ENCODE measurements around the gene PHLDA2. TPM values are rescaled to one million over a fixed set of nuclear protein-coding genes. Genes with fewer than 3 reads are reported as not detected.

The PHLDA2 gene
- total RNA-seq, 1 experiment from 2014 or later: 6.4 TPM

GRCh38 chr11:2881981-2882375, 47.2 kb downstream of the PHLDA2 start:
- no peak for DNase-seq (ENCODE audit: low read depth)

GRCh38 chr11:2881076-2881980, 47.9 kb downstream of the PHLDA2 start:
- no peak for DNase-seq (ENCODE audit: low read depth)

GRCh38 chr11:2880646-2881045, 48.6 kb downstream of the PHLDA2 start:
- no peak for DNase-seq (ENCODE audit: low read depth)

- DNase-seq (ENCODE audit: low read depth): no peak
Observed at GRCh38 chr11:2878782-2879181, 50.4 kb downstream of the PHLDA2 start.

Other genes starting within 250 kb of the PHLDA2 start
- gene KCNQ1OT1, start 229.4 kb downstream of the PHLDA2 start, total RNA-seq (2014; rRNA removed; shearing (Covaris generic)): 0.77 and 1.1 TPM in 2 replicates
- 4.9 and 5.1 TPM in 2 replicates for gene CDKN1C, start 43.6 kb downstream of the PHLDA2 start, total RNA-seq (2014; rRNA removed; shearing (Covaris generic))
- 79.1 and 88.6 TPM in 2 replicates for gene NAP1L4, start 62.9 kb upstream of the PHLDA2 start, total RNA-seq (2014; rRNA removed; shearing (Covaris generic))
- 36.6 and 42.6 TPM in 2 replicates for gene CARS1, start 128.0 kb upstream of the PHLDA2 start, total RNA-seq (2014; rRNA removed; shearing (Covaris generic))
- gene OSBPL5, start 235.9 kb upstream of the PHLDA2 start, total RNA-seq (2014; rRNA removed; shearing (Covaris generic)): 4.1 and 6.5 TPM in 2 replicates

Measured in Daoy (cell line).